GM18517 (cell line): Measurements from ENCODE around the gene FUT2.
"Not testable (repeated sequence)": the region's sequence is repeated elsewhere in the genome, so short reads cannot be mapped to it uniquely, and the experiment has no call there.

ENCODE experiments used
- ATAC-seq: cut with Tn5 transposase; IDR thresholded peaks from one replicate; pipeline ENCODE4 v1.9.1; 2021; ENCODE audit warnings: mild to moderate bottlenecking, moderate library complexity; ENCODE audit not compliant: unreplicated experiment

FUT2 gene

DNA sequence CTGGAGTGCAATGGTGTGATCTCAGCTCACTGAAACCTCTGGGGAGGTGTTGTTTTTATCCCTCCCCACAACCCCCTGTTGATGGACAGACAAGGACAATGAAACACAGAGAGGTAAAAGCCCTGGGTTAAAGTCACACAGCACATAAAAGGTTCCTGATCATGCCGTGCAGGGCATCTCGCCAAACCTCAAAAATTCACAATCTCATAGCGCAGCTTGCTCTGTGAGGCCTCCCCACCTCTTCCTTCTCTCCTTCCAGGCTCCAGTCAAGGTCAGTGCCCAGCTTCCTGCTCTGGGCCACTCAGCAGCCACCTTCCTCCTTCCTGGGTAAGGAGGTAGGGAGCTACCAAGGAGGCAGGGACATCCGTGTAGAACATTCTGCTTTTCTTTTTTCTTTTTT, 2.3 kb downstream of the FUT2 start:
- no peak for ATAC-seq

DNA sequence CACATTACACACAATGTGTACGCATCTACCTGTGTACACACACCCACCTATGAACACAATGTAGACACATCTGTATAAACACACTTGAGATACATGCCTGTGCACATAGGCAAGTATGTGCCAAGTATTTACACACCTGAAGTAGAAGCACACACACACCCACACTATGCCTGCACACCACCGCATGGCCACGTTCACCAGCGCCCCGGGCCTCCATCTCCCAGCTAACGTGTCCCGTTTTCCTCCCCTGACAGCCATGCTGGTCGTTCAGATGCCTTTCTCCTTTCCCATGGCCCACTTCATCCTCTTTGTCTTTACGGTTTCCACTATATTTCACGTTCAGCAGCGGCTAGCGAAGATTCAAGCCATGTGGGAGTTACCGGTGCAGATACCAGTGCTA, 6.9 kb downstream of the FUT2 start:
- ATAC-seq, result no peak

GRCh38 chr19:48703316-48703715, 7.5 kb downstream of the FUT2 start:
- ATAC-seq, result no peak

DNA sequence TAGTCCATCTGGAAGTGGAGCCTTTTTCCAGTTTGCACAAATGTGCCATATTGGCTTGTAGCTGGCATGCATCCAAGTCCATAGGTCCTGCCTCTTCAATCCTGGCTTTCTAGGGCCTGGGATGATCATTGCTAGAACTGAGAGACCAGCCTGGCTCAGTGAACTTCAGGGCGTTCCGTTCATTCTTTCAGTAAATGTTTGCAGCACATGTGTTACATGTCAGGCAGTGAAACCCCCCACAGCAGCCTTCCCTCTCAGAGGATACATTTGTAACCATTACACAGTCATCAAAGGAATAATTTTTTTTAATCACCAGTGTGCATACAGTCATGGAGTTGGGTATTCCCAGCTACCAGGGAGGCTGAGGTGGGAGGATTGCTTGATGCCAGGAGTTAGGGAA, 9.7 kb downstream of the FUT2 start:
- ATAC-seq, result no peak

DNA sequence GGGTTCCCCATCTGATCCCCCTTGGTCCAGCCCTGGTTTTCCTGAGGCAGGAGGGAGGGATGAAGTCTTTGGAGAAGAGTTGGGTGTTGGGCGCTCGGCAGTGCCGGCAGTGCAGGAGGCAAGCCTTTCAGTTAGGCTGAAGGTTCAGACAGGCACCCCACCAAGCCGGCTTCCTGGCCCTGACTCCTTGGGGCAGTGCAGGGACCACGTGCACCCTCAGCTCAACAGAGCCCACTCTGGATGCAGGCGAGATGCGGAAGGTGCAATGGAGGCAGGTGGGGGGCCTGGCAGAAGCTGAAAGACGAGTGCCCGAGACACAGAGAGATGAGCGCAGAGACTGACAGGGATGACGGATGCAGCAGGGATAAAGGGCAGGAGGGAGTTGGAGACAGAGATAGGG, 12.7 kb downstream of the FUT2 start:
- ATAC-seq, result no peak

GRCh38 chr19:48711106-48711662, 15.4 kb downstream of the FUT2 start:
- no peak for ATAC-seq

DNA sequence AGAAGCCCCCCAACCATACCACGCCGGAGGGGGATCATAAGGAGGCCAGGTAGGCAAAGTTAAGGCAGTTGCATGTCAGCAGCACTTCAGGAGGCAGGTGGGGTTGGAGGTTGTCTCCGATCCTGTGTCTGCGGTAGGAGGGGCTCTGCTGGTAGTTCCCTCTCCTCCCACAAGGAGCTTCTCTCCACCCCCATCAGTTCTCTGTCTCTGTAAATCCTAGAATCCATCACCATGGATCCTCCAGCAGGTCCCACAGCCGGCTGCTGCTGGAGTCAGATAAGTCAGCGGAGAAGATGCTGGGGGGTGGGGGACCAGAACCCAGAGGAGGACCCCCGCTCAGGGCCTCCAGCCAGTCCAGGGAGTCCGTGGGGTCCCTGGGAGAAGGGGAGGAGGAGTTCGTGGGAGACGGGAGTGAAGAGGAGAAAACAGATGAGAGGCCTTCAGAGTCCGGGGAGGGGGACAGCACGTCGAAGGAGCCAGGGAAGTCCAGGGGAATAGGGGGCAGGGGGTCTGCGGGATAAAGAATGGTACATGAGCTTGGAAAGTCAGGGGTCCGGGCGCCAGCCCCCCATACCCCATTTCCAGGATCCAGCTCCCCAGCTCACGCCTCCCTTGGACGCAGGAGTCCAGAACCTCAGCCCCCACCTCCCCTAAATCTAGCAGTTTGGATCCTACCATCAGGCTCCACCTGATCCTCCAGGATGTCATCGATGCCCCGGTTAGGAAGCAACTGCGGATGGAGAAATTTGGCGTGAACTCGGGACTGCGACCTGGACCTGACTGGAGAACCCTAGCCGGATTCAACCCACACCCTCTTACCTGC, 17.5 kb downstream of the FUT2 start:
- ATAC-seq, result no peak

DNA sequence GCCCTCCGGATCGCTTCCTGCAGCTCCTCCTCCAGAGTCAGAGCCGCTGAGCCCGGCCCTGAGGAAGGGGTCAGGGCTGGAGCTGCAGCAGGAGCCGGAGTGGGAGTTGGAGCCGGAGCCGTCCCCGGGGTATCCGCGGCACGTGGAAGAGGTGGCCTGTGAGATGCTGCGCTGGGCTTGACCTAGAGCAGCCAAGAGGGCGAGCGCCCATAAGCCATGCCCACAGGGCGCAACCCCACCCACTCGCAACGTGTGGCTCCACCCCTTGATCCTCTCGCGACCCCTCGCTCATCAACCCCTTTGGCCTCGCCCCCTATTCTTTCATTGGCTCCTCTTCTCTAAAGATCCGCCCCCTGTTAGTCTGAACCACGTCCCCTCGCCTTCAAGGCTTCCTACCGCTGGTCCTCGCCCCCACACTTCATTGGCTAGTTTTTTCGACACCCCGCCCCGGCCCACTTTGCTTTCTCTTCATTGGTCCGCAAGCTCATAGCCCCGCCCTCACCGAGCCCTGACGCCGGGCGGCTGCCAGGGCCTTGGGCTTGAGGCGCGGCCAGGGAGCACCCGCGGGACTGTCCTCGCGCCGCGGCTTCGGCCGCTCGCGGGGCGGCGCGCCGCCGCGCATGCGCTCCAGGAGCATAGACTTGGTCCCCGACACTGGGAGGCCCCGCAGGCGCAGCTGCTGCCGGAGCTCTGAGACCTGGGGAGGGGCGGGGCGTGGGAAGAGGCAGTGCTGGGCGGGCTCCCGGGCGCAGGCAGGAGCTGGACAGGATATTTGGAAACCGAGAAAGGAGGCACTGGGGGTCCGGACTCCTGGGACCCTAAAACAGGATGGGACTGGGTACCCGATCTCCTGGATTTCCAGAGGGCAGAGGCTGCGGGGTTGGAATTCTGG, 18.3 kb downstream of the FUT2 start:
- ATAC-seq, result peak; percentile 92

- ATAC-seq, result no peak
These were observed 19.2 kb downstream of the FUT2 start for GRCh38 chr19:48714759-48715675.

- ATAC-seq, result no peak
These were observed 20.0 kb downstream of the FUT2 start for GRCh38 chr19:48715681-48716171.

DNA sequence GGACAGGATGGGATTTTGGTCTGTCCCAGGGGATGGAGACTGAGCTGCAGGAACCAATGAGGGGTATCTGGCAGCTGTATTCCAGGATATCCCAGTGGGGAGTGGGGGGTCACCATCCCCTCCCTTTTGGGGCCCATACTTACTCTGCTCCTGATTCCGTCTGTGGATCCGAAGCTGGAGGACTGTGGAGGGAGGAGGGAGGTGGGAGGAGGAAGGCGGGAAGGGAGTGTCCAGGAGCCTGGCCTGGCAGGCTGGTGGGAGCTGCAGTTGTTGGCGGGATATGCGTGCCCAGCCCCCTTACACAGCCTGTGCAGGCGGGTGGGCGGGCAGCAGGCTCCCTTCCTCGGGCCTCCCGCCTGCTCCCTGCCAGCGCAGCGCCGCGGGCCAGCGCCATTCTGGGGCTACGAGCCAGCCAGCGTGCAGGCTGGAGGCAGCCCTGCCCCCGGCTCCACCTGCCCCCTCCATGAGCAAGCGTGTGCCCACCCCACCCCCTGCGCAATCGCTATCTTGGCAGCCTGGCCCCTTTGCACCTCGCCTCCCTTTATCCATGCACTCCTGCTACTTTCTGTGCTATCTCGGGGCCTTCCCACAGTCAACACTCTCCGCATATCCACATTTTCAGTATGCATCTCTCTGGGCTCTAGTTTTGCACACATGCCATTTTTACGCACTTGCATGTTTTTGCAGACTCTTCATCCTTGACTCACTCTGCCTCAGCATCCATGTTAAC, 21.0 kb downstream of the FUT2 start:
- ATAC-seq, result no peak

DNA sequence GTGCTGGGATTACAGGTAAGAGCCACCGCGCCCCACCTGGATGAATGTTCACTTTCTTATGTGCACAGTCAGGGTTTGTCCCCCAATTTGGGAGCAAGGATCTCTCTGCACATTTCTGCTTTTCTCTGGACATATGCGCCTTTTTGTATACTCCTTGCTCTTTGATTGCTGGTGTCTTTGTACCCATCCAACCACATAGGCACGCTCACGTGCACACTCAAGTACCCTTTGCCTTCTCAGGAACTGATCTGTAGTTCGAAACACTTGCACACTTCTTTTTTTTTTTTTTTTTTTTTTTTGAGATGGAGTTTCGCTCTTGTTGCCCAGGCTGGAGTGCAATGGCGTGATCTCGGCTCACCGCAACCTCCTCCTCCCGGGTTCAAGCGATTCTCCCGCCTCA, 22.3 kb downstream of the FUT2 start:
- not testable (repeated sequence) for ATAC-seq

DNA sequence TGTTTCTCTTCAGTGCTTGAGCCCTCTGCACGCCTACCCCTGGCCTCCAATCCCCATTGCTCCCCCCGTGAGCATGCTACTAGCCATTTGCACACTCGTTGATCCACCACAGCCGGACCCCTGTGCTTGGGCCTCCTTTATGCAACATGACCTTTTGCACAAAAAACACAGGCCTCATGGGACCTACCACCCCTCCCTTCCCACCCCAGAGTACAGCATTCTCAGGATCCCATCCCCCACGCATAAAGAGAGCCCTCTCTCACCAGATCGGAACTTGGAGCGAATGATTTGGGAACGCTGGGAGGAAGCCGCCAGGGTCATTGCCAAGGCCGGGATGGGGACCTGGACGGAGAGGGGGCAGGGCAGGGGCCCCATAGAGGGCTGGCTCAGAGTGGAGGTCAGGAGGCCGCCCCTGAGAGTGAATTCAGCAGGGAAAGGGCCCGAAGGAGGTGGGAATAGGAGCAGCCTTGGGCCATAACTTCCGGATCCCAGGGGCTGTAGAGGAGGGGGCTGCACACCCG, 23.0 kb downstream of the FUT2 start:
- no peak for ATAC-seq

- no peak for ATAC-seq
These were observed 23.7 kb downstream of the FUT2 start, which contains the start of gene MAMSTR for GRCh38 chr19:48719263-48720171. TSS of gene MAMSTR (minus strand) at chr19:48719725. CDS start at chr19:48719031, 694 bp downstream.

DNA sequence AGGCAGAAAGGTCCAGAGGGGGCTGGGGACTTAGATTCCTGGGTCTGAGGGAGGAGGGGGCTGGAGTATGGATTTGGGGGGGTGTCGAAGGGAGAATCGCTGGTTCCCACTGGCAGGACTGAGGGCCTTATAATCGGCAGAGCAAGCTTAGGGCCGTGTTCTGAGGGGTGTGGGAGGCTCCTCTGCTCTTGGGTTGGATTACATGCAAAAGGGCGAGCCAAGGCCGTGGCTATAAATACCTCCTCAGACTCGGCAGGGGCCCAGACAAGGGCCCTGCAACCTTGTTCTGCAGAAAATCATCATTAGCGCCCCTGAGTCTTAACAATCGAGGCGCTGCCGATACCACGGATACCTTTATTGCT, 24.5 kb downstream of the FUT2 start:
- ATAC-seq, result peak; percentile 19

- peak; percentile 75 for ATAC-seq
These were observed 25.0 kb downstream of the FUT2 start for GRCh38 chr19:48720613-48721296.

DNA sequence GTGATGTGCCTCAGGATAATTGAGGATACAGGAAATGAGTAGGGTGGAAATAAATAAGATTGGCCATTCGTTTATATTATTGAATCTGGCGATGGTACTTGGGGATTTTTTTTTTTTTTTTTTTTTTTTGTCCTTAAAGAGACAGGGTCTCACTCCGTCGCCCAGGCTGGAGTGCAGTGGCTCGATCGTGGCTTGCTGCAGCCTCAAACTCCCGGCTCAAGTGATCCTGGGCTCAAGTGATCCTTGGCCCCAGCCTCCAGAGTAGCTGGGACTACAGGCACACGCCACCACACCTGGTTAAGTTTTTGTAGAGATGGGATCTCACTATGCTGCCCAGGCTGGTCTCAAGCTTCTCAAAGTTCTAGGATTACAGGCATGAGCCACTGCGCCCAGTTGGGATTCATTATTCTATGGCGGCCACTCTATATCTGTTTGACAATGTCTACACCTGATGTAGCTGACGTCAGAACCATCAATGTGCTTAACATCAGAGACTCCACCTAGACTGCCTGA, 26.5 kb downstream of the FUT2 start:
- ATAC-seq, result no peak
